Measurements from ENCODE around the gene SBF1.

SBF1 gene

DNA sequence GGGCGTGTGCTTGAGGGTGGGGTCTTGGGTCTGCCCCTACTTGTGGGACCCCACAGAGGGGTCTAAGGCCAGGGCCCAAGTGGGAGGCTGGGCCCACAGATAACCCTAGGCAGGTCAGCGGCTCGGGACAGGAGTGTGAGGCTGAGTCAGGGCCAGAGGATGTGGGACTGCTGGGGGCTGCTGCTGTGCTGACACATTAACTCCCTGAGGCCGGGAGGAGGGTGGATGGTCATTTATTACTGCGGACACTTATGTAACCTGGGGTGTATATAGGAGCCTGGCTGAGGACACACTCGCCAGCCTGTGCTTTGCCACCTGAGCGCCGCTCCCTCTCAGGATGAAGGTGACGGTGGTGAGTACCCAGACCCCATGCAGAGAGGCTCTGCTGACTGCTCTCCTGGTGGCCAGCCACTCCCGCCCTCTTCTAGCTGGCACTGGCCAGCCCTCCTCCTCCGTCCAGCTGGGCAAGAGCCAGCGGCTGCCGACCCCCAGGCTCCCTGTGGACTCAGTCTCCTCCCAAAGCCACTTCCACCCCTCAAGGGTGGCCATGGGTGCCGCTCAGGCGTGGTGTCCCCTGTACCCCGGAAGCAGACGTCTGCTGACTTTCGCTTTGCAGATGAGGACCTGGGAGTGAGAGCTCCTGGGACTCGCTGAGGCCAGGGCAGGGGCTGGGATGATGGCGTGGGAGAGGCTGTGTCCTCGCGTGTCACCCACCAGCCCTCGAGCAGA, 11.9 kb upstream of the SBF1 start, which contains the start of gene MIOX:
MIOX (plus strand) TSS at position 299 of the 729 bp plus-strand sequence; CDS start at position 338, 39 bp downstream.
- no peak for DNase-seq (ENCODE audit: low read depth, low spot score)

DNA sequence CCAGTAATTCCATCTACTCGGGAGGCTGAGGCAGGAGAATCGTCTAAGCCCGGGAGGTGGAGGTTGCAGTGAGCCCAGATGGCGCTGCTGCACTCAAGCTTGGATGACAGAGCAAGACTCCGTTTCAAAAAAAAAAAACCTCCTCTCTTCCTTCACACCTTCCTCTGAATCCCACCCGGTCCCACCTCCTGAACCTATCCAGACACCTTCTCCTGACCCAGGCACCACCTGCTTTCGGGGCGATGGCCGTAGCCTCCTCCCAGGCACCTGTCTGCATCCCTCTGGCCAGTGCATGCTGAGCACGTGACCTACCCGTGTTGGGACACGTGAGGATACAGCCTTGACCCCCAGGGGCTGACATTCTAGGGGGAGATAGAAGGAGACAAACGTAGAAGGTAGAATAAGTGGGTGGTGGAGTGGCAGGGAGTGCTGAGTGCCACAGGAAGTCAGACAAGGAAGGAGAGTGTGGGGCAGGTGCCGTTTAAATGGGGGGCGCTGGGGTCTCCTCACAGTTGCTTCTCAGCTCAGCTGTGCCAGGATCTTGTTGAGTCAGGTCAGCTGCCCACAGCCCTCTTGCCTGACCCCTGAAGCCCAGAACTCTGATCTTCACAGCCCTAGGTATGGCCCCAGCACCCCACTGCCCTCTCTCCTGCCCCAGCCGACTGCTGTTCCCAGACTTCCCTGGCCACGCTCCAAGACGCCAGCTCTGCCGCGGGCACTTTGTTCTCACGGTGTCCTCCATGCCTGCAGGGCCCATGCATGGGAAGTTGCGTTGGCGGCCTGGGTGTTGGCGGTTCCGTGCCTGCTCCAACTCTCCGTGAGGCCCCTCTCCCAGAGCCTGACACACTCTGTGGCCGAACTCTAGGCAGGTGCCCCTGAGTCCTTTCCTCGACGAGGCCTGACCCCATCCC, 10.6 kb upstream of the SBF1 start:
- DNase-seq (ENCODE audit: low read depth, low spot score), result no peak

DNA sequence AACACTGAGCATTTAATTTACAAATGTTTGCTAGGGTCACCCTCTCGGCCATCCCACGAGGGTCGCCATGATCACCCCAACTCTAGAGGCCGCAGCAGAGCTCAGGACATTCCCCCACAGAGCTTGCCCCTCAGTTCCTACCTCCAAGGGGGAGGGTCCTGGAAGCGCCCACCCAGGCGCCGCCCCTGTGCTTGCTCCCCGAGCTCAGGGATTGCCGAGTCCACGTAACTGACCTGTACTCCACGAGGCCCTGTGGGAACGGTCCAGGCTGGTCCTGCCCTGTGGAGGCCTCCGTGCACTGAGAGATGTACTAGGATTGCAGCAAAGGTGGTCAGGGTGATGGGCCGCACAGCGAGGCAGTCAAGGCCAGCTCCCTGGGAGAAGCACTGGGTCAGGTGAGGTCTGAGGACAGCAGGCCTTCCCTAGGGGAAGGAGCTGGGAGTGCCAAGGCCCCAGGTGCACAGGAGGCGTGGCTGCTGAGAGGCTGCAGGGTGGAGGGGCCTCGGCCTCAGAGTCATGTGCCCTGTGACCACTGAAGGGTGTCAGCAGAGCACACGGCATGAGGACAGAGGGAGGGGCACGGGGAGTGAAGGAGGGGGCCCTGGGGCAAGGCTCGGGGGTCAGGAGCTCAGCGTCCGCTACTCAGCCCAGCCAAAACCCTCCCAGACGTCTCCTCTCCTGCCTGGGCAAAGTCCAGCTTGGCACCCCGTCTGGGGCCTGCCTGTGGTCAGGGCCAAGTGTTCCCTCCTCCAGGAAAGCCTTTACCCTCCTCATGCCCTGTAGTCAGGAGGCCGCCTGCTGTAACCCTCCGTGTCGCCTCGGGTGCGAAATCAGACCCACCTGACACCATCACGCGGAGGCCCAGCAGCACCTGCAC, 9.4 kb upstream of the SBF1 start:
- DNase-seq (ENCODE audit: low read depth, low spot score), result no peak

- DNase-seq (ENCODE audit: low read depth, low spot score), result no peak
Measured at GRCh38 chr22:50483556-50483955, 8.7 kb upstream of the SBF1 start.

GRCh38 chr22:50483106-50483505, 8.3 kb upstream of the SBF1 start:
- no peak for DNase-seq (ENCODE audit: low read depth, low spot score)

- no peak for DNase-seq (ENCODE audit: low read depth, low spot score)
Measured at GRCh38 chr22:50482107-50483074, 7.6 kb upstream of the SBF1 start.

GRCh38 chr22:50481440-50482106, 6.7 kb upstream of the SBF1 start, which contains the start of gene ADM2:
TSS of gene ADM2 (plus strand) at chr22:50481543. CDS start at chr22:50481848, 305 bp downstream.
- DNase-seq (ENCODE audit: low read depth, low spot score), result no peak

GRCh38 chr22:50481045-50481439, 6.2 kb upstream of the SBF1 start:
- DNase-seq (ENCODE audit: low read depth, low spot score), result no peak

GRCh38 chr22:50479721-50480120, 4.9 kb upstream of the SBF1 start:
- DNase-seq (ENCODE audit: low read depth, low spot score), result no peak

DNA sequence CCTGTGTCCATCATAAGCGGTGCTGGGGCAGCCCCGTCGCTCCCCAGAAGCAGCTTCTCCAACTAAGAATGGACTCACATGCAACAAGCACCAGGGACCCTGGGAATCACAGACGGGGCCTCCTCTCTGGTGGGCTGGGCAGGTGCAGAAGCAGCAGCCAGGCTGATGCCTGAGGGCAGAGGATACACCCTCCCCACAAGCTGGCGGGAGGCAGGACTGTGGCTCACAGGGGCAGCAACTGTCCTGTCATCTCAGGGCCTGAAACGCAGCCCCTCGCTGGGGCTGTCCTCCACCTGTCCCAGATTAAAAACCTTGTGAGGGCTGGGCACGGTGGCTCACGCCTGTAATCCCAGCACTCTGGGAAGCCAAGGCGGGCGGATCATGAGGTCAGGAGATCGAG, 3.1 kb upstream of the SBF1 start:
- no peak for DNase-seq (ENCODE audit: low read depth, low spot score)

DNA sequence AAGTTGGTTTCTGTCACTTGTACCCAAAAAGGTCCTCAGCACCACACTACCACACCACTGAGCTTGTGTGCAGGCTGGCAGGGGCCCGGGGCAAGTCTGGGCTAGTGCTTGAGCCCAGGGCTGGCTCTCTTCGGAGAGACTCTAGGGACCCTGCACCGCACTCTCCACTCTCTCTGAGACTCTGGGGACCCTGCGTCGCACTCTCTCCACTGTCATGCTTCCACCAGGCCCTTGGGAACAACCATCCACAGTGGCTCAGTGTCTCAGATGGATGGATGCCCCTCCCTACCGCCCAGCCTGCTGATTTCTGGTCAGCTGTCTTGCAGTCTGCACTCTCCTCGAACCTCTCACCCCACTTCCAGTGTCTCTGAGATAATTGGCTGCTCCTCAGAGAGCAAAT, 2.0 kb upstream of the SBF1 start:
- no peak for DNase-seq (ENCODE audit: low read depth, low spot score)

GRCh38 chr22:50475652-50476002, 792 bp upstream of the SBF1 start:
- no peak for DNase-seq (ENCODE audit: low read depth, low spot score)

GRCh38 chr22:50473855-50474671, 772 bp downstream of the SBF1 start:
- no peak for DNase-seq (ENCODE audit: low read depth, low spot score)

- no peak for DNase-seq (ENCODE audit: low read depth, low spot score)
Measured at GRCh38 chr22:50473088-50473487, 1.7 kb downstream of the SBF1 start.

DNA sequence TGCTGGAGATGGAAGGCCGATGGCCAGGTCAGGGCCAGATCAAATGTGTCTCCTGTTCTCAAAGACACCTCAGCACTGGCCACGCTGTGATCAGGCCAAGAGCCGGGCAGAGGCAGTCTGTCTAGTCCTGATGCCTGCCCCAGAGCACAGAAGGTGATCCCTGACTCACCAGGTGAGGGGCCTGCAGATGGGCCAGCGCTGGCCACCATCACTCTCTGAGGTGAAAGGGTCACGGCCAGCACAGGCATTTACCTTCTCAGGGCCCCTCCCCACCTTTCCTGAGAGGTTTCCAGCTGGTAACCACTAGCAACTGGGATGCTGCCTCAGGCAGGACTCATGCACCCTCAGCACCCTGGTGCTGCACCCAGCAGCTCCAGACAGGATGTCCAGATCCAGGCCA, 2.9 kb downstream of the SBF1 start:
- no peak for DNase-seq (ENCODE audit: low read depth, low spot score)

DNA sequence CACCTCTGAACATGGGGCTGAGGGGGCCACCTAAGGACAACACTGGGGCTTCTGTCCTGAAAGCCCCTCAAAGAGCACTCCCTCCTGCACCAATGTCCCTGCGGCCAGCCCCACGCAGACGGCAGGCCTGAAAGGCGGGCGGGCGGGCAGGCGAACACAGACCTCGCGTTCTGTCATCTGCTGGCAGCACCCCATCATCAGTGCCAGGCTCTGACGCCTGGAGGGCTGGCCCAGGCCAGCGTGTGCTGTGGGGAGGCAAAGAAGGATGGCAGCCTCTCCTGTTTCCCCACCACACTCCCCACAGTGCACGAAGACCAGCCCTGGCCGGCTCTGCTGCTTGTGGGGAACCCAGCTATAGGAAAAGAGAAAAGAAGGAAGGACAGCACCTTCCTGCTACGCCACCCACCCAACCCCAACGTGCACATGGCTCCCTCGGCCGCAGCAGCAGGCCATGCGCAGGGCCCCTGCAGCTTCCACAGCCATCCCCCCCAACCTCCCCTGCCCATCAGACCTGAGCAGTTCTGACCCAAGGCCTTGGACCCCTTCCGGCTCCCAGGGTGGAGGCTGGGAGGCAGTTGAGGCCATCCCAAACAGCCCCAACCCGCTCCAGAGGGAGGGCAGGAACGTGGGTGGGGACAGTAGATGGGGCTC, 3.5 kb downstream of the SBF1 start:
- DNase-seq (ENCODE audit: low read depth, low spot score), result no peak

DNA sequence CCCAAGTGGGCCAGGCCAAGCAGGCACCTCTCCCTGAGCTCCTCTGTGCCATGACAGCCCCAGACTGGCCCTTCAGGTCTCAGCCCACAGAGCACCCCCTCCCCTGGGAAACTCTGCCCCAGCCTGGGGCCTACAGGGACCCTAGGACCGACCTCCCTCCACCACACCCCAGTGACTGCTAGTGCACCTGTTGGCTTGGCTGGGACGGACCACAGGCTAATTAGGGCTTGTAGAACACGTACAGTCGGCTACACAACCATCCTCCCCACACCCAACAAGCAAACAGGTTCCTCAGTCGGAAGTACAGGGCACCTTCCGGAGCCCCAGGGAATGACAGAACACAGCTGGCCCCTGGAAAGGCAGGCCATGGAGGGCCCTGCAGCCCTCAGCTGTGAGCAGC, 4.3 kb downstream of the SBF1 start:
- no peak for DNase-seq (ENCODE audit: low read depth, low spot score)

DNA sequence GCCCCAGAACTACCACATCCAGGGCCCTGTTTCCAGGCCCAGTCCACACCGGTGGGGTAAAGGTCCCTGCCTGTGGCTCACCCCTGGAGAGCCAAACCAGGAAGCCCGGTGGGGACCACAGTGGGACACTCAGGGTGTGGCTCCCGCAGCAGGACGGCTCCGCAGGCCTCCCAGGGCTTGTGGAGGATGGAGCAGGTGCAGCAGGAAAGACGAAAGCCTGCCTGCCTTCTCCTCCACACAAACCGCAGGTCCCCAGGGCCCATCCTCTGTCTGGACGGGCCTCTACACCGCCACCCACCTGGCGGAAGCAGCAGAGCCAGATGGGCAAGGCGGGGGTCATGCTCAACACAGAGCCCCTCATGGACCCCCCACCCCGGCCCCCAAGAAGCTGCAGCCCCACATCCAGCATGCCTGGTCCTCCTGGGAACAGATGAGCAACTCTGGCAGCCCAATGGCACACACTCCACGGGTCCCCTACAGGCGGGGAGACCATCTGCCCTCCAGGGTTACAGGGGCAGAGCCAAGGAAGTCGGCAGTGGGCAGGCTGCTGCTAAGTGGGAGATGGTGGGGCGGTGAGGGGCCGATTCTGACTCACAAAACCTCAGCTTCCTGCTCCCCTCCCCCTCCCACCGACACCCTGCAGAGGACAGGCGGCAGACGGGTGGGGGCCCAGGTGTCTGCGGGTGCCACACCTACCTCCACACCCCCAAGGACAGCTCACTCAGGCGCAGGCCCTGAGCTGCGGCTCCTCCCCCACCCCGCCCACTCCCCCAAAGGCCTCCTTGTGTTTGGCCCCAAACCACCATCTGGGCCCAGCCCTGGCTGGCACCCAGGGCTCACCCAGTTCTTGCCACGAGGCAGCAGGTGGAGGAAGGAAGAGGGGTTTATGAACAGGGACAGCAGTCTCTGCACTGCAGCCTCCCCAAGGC, 5.2 kb downstream of the SBF1 start:
- no peak for DNase-seq (ENCODE audit: low read depth, low spot score)
